ENCODE measurements around the gene RSAD2. TPM values are rescaled to one million over a fixed set of nuclear protein-coding genes. Genes with fewer than 3 reads are reported as not detected.

Gene RSAD2, protein sequence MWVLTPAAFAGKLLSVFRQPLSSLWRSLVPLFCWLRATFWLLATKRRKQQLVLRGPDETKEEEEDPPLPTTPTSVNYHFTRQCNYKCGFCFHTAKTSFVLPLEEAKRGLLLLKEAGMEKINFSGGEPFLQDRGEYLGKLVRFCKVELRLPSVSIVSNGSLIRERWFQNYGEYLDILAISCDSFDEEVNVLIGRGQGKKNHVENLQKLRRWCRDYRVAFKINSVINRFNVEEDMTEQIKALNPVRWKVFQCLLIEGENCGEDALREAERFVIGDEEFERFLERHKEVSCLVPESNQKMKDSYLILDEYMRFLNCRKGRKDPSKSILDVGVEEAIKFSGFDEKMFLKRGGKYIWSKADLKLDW
- total RNA-seq = 21.9 TPM
- long read RNA-seq, transcript RSAD2-201 (6 exons, 3,519 nt) = major isoform, 29 of 35 reads
- long read RNA-seq, partial matches to known transcripts = 1 of 35 reads
- long read RNA-seq, other reads (novel, unspliced or antisense) = 5 of 35 reads

DNA sequence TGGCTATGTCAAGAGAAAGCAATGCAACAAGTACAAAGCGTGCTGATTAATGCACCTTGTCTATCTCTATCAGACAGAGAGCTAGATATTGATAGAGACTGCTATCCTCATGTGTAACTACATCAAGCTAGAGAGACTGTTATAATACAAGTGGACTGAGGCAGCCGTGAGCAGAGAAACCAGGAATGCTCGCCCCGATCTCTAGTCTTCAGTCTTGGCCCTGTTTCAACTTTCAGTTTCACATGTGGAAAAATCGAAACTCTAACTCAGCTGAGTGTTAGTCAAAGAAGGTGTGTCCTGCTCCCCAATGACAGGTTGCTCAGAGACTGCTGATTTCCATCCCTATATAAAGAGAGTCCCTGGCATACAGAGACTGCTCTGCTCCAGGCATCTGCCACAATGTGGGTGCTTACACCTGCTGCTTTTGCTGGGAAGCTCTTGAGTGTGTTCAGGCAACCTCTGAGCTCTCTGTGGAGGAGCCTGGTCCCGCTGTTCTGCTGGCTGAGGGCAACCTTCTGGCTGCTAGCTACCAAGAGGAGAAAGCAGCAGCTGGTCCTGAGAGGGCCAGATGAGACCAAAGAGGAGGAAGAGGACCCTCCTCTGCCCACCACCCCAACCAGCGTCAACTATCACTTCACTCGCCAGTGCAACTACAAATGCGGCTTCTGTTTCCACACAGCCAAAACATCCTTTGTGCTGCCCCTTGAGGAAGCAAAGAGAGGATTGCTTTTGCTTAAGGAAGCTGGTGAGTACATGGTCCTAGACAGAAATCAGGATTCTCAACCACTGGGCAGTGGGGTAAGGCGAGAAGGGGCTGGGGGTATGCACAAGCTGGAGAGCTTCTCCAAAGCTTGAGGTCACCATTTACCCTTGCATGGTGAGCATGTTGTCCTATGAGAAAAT is at the start of gene RSAD2:
TSS of gene RSAD2 (plus strand) at position 376 of the 903 bp plus-strand sequence. CDS start at position 400, 24 bp downstream.
- peak within 1 kb of the TSS; percentile 76 for H3K27ac ChIP-seq

DNA sequence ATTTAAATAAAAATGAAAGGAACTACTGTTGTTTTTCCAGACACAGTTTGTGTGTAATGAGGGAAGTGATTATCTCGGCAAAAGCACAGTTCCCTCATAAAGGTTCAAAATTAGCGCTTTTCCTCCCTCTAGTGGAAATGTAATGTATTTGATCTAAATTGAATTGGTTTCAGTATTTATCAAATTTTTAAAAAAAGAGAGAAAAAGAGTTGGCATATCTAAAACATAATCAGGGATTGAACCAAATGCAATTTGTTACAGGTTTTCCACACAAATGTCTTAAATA is 49.3 kb upstream of the RSAD2 start:
- TF ChIP-seq, protein P1, sequence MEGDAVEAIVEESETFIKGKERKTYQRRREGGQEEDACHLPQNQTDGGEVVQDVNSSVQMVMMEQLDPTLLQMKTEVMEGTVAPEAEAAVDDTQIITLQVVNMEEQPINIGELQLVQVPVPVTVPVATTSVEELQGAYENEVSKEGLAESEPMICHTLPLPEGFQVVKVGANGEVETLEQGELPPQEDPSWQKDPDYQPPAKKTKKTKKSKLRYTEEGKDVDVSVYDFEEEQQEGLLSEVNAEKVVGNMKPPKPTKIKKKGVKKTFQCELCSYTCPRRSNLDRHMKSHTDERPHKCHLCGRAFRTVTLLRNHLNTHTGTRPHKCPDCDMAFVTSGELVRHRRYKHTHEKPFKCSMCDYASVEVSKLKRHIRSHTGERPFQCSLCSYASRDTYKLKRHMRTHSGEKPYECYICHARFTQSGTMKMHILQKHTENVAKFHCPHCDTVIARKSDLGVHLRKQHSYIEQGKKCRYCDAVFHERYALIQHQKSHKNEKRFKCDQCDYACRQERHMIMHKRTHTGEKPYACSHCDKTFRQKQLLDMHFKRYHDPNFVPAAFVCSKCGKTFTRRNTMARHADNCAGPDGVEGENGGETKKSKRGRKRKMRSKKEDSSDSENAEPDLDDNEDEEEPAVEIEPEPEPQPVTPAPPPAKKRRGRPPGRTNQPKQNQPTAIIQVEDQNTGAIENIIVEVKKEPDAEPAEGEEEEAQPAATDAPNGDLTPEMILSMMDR (IDR thresholded peaks at IDR 0.05) = peak; percentile 50
- ATAC-seq (peak in 1 of 2 donors; percentile 64), DNase-seq (no peak)
- Histone ChIP-seq H3K4me1 (peaks cover 19% of the 10 kb centered on the region), H3K27ac (no peak overlapping the region), H3K9me3 (peaks cover 10% of the 10 kb centered on the region), H3K27me3 (ENCODE audit: low read depth) (no peaks in the 10 kb centered on the region), H3K36me3 (no peaks in the 10 kb centered on the region), H3K4me3 (no peak overlapping the region)
- intact Hi-C loops (cut with DNase I) = no loop called here

More for the DNA sequence above, at the start of gene RSAD2:
- peaks cover 29% of the 10 kb centered on the region for H3K4me1 ChIP-seq
- H3K36me3 ChIP-seq = no peaks in the 10 kb centered on the region
- peak; percentile 88 to 93 for ATAC-seq
- no peaks in the 10 kb centered on the region for H3K9me3 ChIP-seq
- H3K4me3 ChIP-seq = peak within 1 kb of the TSS; percentile 61
- TF ChIP-seq, protein P1 (IDR thresholded peaks at IDR 0.05) = no peak
- H3K27me3 ChIP-seq (ENCODE audit: low read depth) = no peaks in the 10 kb centered on the region
- peak; percentile 47 for DNase-seq
- intact Hi-C loops (cut with DNase I) = no loop called here

DNA sequence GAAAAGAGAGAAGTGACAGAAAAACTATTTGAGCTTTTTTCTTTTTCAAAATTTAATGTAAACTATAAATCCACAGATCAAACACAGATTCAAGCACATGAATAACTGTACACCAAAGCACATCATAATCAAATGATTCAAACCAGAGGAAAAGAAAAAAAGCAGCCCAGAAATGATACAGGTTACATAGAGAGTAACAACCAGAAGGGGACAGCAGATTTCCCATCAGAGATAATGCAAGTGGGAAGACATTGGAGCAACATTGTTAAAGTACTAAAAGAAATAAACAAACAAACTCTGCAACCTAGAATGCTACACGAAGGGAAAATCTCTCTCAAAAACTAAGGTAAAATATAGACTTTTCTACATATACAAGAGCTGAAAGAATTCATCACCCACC is 46.3 kb upstream of the RSAD2 start:
- no peak for ATAC-seq

DNA sequence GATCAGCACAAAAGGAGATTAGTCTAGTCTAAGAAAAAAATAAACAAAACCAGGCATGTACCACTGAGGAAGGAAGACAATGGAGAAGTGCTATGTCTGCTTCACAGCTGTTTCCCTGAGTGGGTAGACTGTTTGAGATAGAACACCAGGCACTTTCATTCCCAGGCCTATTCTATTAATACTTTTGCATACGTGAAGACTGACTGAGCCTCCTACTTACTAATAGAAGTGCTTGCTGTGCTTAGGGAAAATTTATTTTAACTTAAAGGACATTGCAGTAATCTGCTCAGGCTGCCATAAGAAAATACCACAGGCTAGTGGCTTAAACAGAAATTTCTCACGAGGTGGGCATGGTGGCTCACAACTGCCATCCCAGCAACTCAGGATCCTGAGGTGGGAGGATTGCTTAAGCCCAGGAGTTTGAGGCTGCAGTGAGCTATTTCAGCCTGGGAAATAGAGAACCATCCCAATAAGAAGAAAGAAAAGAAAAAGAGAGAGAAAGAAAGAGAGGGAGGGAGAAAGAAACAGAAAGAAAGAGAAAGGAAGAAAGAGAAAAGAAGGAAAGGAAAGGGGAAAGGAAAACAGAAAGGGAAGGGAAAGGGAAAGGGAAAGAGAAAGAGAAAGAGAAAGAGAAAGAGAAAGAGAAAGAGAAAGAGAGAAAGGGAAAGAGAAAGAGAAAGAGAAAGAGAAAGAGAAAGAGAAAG is 44.8 kb upstream of the RSAD2 start:
- ATAC-seq = no peak
- DNase-seq = no peak
- TF ChIP-seq, protein P1 (IDR thresholded peaks at IDR 0.05) = no peak
- Histone ChIP-seq H3K36me3 (no peaks in the 10 kb centered on the region), H3K27me3 (ENCODE audit: low read depth) (no peaks in the 10 kb centered on the region), H3K4me1 (peaks cover 3% of the 10 kb centered on the region), H3K4me3 (no peak overlapping the region), H3K9me3 (peaks cover 10% of the 10 kb centered on the region), H3K27ac (peak overlapping the region; percentile 34)
- intact Hi-C loops (cut with DNase I) = no loop called here

More for the DNA sequence above, 46.3 kb upstream of the RSAD2 start:
- Histone ChIP-seq H3K4me1 (peaks cover 18% of the 10 kb centered on the region), H3K27me3 (ENCODE audit: low read depth) (no peaks in the 10 kb centered on the region), H3K9me3 (peaks cover 10% of the 10 kb centered on the region), H3K27ac (no peak overlapping the region), H3K36me3 (no peaks in the 10 kb centered on the region), H3K4me3 (no peak overlapping the region)
- DNase-seq = no peak
- intact Hi-C loops (cut with DNase I) = no loop called here
- TF ChIP-seq, protein P1 (IDR thresholded peaks at IDR 0.05) = no peak

DNA sequence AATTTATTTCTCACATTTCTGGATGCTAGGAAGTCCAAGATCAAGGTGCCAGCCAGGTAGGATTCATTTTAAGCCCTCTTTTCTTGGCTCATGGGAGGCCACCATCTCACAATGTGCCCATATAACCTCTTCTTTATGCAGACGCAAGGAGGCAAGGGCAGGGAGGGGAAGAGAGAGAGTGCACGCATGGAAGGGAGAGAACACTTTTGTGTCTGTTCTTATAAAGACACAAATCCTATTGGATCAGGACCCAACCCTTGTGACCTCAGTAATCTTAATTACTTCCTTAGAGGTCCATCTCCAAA is 44.3 kb upstream of the RSAD2 start:
- no peaks in the 10 kb centered on the region for H3K27me3 ChIP-seq (ENCODE audit: low read depth)
- H3K4me1 ChIP-seq = no peaks in the 10 kb centered on the region
- no peak overlapping the region for H3K4me3 ChIP-seq
- H3K9me3 ChIP-seq = peaks cover 10% of the 10 kb centered on the region
- TF ChIP-seq, protein P1 (IDR thresholded peaks at IDR 0.05) = no peak
- DNase-seq = no peak
- intact Hi-C loops (cut with DNase I) = no loop called here
- ATAC-seq = no peak
- no peaks in the 10 kb centered on the region for H3K36me3 ChIP-seq
- no peak overlapping the region for H3K27ac ChIP-seq
